Measurements from ENCODE around the gene CREBBP.
"Not testable (repeated sequence)": the region's sequence is repeated elsewhere in the genome, so short reads cannot be mapped to it uniquely, and the experiment has no call there.

CREBBP gene

GRCh38 chr16:3904875-3905274 is 24.4 kb upstream of the CREBBP start:
- no peak overlapping the region for H3K4me3 ChIP-seq (ENCODE audit: low read depth, low read length)
- no peak for TF ChIP-seq CTCF (IDR thresholded peaks at IDR 0.05; ENCODE audit: low read depth, low read length, missing control alignments)
- DNase-seq (ENCODE audit: low read depth) = no peak

- no peak overlapping the region for H3K4me3 ChIP-seq (ENCODE audit: low read depth, low read length)
- no peak for DNase-seq (ENCODE audit: low read depth)
- TF ChIP-seq CTCF (IDR thresholded peaks at IDR 0.05; ENCODE audit: low read depth, low read length, missing control alignments) = no peak
Measured at GRCh38 chr16:3890091-3890490, 9.6 kb upstream of the CREBBP start.

DNA sequence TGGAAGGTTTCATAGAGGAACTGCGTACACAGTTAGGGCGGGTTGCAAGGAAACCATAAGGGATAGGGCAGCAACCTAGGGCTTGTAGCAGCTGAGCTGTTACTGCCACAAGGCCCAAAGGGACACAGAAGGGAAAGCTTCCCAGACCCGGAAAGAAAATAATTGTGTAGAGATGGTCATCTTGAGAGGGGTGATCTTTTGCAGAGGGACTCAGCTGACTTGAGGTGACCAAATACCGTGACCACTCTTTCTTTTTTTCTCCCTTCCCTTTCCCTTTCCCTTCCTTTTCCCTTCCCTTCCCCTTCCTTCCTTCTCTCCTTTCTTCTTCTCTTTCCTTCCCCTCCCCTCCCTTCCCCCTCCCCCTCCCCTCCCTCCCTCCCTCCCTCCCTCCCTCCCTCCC is 8.5 kb upstream of the CREBBP start:
- no peak for DNase-seq (ENCODE audit: low read depth)
- no peak overlapping the region for H3K4me3 ChIP-seq (ENCODE audit: low read depth, low read length)
- no peak for TF ChIP-seq CTCF (IDR thresholded peaks at IDR 0.05; ENCODE audit: low read depth, low read length, missing control alignments)

GRCh38 chr16:3885999-3886398 is 5.5 kb upstream of the CREBBP start:
- H3K4me3 ChIP-seq (ENCODE audit: low read depth, low read length); DNase-seq (ENCODE audit: low read depth): not testable (repeated sequence)

DNA sequence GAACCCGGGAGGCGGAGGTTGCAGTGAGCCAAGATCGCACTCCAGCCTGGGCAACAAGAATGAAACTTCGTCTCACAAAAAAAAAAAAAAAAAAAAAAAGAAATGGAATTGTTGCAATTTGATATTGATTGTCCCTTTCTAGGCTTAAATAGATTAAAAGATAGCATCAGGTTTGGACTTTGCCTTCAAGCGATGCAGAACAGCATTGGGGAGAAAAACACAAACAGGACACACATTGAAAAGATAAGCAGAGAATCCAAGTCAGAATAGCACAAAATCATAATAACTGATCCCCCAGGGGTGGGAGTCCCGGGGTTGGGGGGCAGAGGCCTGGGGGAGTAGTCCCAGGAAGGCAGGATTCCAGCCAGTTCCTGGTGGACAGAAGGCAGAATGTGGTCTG is 3.9 kb upstream of the CREBBP start:
- no peak for DNase-seq (ENCODE audit: low read depth)
- no peak for TF ChIP-seq CTCF (IDR thresholded peaks at IDR 0.05; ENCODE audit: low read depth, low read length, missing control alignments)
- H3K4me3 ChIP-seq (ENCODE audit: low read depth, low read length) = no peak overlapping the region

DNA sequence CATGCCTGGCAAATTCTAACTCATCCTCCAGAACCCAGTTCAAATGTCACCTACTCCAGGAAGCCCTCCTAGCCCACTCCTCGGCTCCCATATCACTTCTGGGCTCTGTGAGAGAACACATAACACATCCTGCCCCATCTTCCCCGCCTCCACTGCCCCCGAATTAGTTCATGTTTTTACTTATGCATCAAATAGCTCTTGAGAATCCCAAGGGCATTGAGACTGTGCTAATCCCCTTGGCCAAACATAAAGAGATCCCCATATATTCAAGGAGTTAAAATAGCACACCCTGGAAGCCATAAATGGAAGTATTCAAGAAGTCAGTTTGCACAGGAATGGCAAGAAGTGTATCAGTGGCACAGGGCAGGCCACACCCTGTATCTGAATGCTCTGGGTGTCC is 2.0 kb upstream of the CREBBP start:
- H3K4me3 ChIP-seq (ENCODE audit: low read depth, low read length) = no peak overlapping the region
- no peak for DNase-seq (ENCODE audit: low read depth)
- TF ChIP-seq CTCF (IDR thresholded peaks at IDR 0.05; ENCODE audit: low read depth, low read length, missing control alignments) = no peak

DNA sequence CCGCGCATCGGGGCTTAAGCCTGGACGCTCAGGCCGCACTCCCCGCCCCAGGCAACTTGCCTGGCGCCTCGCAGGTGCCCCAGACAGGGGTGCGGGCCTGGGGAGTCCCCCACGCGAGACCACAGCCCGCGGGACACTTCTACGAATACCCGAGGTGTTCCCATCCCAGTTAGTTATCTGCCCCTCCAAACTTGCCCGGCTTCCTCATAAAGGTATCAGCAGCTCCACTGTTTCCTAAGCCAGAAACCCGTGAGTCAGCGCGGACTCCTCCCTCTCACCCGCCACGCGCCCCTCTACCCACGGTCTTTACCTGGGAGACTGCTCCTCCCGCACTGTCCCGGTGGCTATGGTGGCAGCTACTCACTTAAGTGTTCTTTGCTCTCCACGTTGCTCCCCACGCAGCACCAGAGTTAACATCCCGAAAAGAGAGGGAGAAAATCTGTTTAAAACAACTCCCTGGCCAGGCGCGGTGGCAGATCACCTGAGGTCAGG is 1.0 kb upstream of the CREBBP start:
- peak overlapping the region; percentile 56 for H3K4me3 ChIP-seq (ENCODE audit: low read depth, low read length)
- TF ChIP-seq CTCF (IDR thresholded peaks at IDR 0.05; ENCODE audit: low read depth, low read length, missing control alignments) = no peak

More for the DNA sequence above, 1.0 kb upstream of the CREBBP start:
- DNase-seq (ENCODE audit: low read depth) = no peak
